Inflammatory macrophage treated with lipopolysaccharide for 1 hour (primary cell): Measurements from ENCODE around the gene LSM3.

Source experiments
- DNase-seq, 2 donors: peaks; one replicate each; pipeline ENCODE4 v3.0.0-alpha.2; 2020 to 2022

LSM3 gene

DNA sequence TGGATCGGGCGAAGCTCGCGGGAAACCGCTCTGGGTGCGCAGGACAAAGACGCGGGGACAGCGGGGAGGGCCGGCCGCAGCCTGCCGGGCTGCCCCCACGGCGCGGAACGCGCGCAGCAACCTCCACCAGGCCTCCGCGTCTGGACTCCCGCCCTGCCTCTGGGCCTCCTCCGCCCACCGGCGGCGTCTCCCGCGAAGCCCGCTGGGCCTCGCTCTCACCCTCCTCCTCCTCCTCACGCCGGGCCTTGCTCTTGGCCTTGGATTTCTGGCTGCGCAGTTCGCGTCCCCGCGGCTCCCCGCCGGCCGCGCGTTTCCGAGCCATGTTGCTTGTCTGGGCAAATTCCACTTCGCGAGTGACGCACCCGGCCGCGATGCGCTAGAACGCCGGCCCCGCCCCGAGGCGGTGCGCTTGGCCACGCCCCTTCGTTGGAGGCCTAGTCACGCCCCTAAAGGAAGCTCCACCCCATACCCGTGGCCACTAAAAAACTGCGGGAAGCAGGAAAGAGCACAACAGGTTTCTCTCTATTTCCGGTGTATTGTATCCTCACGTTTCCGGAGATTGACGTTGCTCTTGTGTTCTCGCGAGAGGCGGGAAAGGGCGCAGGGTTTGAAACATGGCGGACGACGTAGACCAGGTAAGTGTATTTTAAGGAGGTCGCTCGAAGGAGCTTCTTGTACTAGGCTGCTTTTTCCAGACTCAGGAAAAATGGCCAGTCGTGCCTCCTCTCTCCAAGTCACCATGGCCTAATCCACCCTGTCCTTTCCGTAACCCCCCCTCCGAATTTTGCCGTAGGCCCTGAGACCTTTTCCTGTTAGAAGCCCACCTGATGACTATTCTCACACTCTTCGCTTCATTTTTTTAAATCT is at the start of gene LSM3, which contains the start of gene XPC:
LSM3 (plus strand) TSS at position 571 of the 867 bp plus-strand sequence; CDS start at position 615, 44 bp downstream.
XPC (minus strand) TSS at position 355 of the 867 bp plus-strand sequence; CDS start at position 322, 33 bp downstream.
- peak; percentile 98 to 99 for DNase-seq

DNA sequence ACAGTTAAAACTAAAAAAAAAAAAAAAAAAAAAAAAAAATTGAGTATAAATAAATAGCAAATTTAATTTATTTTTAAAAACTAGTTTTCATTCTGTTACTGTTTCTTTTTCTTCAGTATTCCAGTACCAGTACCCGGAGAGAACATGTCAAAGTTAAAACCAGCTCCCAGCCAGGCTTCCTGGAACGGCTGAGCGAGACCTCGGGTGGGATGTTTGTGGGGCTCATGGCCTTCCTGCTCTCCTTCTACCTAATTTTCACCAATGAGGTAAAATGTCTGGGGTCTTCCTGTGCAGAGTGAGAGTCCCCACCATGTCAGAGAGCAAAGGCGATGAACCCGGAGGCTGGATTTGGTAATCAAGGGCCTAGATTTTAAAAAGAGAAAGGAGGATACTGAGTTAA is 49.3 kb upstream of the LSM3 start:
- DNase-seq = no peak

DNA sequence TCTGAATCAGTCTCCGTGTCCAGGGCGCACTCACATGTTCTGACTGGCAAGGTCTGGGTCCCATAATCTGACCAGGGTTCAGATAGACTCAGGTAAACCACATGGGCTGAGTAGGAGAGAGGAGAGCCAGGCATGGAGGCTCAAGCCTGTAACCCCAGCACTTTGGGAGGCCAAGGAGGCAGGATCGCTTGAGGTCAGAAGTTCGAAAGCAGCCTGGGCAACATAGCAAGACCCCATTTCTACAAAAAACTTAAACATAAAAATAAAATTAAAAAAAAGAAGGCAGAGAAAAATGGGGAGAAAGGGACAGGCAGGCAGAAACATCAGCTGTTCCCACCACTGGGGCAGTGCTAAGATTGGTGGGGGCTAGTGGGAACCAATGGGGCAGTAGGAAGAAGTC is 48.4 kb upstream of the LSM3 start:
- no peak for DNase-seq

DNA sequence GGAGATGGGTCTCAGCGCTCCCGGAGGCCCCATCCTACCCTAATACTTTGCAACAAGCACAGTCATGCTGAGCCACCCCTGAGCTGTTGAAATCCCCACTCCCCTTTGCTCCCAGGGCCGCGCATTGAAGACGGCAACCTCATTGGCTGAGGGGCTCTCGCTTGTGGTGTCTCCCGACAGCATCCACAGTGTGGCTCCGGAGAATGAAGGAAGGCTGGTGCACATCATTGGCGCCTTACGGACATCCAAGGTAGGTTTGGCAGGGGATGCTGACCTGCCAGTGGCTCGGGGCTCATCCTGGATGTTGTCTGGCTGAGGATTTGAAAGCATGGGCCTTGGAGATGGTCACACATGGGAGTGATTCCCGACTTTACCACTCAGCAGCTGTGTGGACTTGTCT is 47.9 kb upstream of the LSM3 start:
- no peak for DNase-seq

DNA sequence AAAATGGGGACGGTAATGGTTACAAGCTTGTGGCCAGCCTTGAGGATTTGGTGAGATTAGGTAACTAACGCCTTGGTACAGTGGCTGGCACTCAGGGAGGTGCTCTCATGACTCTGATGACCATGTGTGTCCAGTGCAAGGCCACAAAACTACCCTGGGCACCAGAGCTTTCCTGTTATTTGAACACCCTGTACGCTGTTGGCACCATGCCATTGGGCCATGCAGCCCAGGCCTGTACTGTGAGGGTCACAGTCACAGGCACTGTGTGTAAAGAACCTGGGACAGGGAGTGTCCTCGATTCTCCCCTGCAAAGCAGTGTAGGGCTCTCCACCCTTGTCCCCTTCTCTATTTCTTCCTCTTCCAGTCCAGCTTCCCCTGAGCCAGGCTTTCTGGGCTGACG is 47.5 kb upstream of the LSM3 start:
- no peak for DNase-seq

DNA sequence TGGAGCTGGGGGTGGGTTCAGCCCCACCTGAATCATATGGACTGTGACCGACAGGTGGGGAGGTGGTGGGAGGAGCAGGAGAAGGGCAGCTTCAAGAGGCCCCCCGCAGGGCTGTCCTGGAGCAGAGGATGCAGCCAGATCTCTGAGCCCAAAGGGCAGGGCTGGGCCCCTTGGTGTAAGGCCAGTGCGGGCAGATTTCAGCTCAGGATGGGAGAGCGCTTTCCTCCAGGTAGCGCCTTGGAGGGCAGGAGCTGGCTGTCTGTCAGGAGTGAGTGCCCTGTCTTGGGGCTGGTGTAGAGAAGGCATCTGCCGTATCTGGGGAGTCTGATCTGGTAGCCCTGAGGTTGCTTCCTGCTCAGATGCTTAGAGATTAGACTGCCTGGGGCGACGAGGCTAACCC is 46.5 kb upstream of the LSM3 start:
- DNase-seq = no peak

DNA sequence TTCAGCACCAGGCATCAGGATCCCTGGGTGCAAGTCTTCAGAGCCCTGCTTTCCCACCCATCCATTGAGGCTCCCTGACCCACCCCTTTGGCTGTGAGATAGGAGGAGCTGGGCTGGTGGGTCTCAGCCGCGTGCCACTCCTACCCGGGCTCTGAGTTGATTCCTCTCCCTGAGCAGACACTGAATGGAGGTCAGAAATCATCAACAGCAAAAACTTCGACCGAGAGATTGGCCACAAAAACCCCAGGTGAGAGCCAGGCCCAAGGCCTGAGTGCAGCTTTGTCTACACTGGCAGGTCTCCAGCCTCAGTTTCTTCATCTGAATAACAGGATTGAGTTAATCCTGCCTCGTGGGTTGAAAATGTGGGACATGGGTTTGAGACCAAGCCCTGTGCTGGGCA is 45.9 kb upstream of the LSM3 start:
- DNase-seq = no peak

DNA sequence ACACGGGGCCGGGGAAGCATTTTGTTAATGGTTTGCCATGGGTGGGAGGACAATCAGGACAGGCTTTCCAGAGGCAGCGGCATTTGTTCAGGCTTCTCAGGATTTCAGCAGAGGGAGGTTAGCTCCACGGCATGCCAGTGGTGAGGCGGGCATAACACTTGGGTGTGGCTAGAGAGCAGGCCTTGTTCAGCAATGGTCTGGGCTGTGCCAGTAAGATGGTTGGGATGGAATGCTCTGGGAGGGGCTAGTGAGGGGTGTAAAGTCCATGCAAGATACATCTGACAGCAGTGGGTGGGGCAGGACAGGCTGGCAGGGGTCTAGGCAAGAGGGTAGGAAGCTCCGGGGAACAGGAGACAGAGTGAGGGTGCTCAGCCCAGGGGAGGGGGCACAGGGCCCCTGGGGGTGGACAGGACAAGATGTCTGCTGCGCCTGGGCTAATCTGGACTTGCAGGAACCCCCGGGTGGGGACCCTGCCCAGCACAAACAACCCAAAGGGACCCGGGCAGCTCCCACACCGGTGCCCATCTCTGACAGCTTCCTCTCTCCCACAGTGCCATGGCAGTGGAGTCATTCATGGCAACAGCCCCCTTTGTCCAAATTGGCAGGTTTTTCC is 45.3 kb upstream of the LSM3 start:
- DNase-seq = no peak

DNA sequence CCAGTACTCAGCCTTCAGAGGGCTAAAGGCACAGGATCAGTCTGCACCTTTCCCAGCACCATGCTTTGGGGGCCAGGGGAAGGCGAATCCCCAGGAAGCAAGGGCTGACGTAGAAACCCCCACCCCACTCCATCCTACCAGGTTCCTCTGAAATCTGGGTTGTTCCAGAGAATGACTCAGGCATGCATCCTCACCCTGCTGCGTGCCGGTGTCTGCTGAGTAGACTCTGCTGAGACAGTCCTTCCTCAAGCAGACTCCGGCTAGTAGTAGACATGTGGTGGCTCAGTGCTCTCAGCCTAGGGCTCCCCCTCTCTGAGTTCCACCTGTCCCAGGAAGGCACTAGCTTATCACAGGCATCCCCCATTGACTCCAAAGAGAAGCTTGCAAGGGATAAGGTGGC is 44.7 kb upstream of the LSM3 start:
- no peak for DNase-seq

DNA sequence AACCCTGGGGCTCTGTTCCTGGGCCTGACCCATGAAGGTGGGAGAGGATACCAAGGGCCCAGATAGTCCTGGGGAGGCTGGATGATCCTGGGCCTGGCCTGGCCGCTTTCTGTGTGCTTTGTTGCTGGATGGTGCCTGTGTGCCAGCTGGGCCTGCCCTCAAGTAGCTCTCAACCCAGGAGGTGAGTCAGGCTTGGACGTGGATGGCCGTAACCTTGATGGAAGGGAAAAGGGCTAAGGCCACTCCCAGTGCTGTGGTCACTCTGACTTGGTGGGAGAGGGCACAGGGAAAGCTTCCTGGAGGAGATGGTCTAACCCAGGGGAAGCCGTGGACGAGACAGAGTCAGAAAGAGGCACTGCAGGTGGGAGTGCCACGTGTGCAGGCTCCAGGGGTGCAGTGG is 44.3 kb upstream of the LSM3 start:
- DNase-seq = no peak

DNA sequence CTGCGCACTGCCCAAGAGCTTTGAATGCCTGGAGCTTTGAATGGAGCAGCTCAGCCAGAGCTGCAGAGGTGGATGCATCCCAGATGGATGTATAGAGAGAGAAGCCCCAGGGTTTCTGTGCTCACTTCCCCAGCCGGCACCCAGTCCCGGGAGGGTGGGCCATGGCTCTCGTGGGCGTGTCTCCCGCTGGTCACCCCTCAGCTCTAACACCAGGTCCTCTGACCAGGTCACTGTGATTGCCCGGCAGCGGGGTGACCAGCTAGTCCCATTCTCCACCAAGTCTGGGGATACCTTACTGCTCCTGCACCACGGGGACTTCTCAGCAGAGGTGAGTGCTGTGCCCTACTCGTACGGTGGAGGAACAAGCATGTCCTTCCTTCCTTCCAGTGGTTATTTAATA is 43.0 kb upstream of the LSM3 start:
- DNase-seq = no peak

DNA sequence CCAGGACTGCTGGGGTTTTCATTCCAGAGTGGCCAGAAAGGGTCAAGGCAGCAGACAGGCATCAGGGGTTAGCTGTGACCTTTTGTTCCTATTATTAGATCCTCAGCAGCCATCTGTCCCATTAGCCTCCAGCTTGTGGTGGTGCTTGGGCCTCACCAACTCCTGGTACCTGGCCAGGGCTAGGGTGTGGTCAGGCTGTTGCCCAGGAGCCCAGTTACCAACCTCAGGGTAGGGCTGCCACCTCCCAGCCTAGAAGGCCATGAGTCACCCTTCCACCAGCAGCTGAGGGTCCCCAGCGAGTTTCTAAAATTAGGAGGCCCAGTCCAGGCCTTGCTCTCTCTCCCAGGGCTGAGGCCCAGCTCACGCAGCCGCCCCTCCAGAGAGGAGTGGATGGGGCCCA is 41.6 kb upstream of the LSM3 start:
- no peak for DNase-seq

DNA sequence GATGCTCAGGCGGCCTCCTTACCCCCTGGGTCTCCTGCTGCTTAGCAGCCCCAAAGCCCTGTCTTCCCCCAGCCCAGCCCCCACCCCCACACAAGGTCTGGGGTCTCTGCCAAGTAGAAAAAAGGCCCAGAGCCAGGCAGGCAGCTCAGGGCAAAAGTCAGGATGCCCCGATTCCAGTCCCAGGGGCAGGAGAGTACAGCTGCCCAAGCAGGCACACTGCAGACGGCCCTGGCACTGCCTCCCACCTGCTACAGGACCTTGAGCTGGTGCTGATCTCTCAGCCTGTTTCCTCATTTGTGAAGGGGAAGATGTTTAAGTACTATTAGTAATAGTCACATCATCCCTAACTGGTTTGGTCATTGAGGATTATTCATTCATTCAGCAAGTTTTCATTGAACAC is 41.2 kb upstream of the LSM3 start:
- DNase-seq = peak in 1 of 2 donors; percentile 65

DNA sequence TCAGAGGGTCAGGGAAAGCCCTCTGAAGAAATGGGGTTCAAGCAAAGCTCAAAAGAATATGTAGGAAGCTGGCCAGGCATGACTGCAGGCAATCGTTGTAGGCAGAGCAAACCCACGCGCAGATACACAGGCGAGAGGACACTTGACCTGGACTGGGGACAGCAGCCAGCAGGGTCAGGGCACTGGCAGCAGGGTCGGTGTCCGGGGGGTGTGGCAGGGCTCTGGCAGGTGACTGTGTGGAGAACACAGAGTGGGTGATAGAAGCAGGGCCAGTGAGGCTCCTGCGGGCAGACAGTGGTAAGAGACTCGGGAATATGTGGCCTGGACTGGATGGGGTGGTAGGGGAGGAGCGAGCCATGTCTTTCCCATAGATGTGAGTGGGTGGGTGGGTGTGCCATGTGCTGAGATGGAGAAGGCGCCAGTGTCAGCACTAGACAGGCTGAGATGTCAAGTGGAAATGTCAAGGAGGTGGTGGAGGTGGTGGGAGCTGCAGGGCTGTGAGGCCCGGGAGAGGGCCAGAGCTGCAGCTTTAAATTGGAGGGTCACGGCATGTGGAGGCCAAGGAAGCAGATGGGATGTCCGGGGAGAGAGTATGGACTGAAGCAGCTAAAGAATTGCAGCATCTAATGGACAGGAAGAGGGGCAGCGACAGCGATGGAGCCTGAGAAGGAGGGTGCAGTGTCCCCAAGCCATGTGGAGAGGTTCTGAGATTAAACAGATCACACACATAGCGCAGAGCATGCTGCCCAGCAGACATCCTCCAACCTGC is 40.3 kb upstream of the LSM3 start:
- DNase-seq = no peak

DNA sequence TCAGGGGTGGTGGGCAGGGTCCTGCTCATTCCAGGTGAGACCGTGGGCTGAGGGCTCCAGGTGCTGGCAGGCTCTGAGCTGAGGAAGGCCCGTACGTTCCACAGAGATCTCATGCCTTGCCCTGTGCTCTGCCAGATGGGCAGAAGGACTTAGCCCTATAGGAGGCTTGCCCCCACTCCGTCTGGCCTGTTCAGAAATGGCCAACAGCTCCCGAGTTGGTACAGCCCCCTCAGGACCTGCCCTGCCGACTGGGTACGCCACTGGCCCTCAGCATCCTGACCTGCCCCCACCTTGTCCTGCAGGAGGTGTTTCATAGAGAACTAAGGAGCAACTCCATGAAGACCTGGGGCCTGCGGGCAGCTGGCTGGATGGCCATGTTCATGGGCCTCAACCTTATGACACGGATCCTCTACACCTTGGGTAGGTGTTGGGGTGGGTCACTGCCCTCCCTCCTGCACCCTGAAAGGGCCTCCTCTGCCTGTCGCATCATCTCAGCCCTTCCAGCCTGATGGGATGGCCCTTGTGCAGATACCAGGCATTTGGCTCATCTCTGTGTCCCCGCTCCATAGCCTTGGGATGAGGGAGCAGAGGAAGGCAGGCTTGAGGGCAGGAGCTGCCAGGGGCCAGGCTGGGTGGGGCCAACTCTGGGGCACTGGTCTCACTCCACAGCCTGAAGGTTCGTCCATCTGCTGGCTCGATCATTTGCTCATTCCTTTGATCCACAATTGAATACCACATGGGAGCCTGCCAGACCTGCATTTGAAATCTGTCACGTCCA is 39.5 kb upstream of the LSM3 start:
- no peak for DNase-seq

DNA sequence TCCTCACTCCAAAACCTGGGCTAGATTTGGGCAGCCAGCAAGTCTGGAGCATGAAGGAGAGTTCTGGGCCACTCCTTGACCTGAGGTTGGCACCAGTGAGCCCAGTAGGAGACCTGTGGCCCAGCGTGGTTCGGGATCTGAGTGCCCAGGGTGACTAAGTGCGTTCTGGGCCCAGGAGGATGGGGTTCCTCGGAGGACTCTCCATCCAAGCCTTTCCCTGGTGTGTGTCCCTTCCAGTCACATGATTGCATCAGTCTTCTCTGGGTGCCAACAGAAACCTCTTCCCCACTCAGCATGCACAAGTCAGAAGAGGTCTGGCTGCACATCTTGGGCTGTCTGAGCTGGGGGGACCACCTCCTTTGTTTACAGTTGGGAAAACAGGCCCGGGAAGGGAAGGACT is 38.8 kb upstream of the LSM3 start:
- no peak for DNase-seq

DNA sequence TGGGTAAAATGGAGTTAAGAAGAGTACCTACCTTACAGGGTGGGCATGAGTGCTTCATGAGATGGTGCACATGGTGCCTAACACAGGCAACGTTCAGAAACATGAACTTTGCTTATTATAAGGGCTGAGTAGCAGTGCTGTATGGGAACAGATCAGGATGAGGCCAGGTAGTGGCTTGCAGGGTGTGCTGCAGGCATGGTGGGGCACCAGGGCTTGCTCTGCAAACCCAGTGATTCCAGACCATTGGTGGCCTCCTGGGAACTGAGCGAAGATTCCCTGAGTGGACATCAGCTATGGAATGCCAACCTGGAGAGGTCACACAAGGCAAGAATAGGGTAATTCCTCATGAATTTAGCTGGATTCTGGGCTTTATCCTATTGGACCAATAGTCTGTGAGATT is 37.9 kb upstream of the LSM3 start:
- DNase-seq = no peak

DNA sequence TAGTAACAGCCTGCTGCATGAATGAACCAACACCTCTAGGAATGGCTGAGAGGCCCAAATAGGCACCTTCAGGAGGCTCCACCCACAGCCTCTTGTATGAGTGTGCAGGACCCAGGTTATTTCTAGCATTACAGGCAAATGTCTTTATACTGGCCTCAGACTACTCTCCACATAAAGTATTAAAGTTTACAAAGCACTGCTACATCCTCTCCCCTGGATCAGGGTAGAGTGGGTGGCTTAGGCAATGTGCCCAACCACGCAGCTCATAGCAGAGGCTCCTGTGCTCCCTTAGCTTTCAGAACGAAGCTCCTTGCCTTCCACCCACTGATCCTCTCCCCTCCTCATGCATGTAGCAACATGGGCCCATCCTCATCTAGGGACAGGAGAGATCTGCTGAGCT is 37.5 kb upstream of the LSM3 start:
- DNase-seq = peak in 1 of 2 donors; percentile 19

DNA sequence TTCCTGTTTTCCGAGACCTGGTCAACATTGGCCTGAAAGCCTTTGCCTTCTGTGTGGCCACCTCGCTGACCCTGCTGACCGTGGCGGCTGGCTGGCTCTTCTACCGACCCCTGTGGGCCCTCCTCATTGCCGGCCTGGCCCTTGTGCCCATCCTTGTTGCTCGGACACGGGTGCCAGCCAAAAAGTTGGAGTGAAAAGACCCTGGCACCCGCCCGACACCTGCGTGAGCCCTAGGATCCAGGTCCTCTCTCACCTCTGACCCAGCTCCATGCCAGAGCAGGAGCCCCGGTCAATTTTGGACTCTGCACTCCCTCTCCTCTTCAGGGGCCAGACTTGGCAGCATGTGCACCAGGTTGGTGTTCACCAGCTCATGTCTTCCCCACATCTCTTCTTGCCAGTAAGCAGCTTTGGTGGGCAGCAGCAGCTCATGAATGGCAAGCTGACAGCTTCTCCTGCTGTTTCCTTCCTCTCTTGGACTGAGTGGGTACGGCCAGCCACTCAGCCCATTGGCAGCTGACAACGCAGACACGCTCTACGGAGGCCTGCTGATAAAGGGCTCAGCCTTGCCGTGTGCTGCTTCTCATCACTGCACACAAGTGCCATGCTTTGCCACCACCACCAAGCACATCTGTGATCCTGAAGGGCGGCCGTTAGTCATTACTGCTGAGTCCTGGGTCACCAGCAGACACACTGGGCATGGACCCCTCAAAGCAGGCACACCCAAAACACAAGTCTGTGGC is 36.8 kb upstream of the LSM3 start:
- DNase-seq = peak in 1 of 2 donors; percentile 33

DNA sequence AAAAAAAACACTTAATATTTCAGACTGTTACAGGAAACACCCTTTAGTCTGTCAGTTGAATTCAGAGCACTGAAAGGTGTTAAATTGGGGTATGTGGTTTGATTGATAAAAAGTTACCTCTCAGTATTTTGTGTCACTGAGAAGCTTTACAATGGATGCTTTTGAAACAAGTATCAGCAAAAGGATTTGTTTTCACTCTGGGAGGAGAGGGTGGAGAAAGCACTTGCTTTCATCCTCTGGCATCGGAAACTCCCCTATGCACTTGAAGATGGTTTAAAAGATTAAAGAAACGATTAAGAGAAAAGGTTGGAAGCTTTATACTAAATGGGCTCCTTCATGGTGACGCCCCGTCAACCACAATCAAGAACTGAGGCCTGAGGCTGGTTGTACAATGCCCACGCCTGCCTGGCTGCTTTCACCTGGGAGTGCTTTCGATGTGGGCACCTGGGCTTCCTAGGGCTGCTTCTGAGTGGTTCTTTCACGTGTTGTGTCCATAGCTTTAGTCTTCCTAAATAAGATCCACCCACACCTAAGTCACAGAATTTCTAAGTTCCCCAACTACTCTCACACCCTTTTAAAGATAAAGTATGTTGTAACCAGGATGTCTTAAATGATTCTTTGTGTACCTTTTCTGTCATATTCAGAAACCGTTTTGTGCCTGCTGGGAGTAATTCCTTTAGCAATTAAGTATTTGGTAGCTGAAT is 35.9 kb upstream of the LSM3 start:
- peak in 1 of 2 donors; percentile 43 for DNase-seq
